SK-N-SH treated with all-trans-retinoic acid at 6 μM for 48 hours (cell line): ENCODE data around the gene ACBD5.
"Not testable (repeated sequence)": the region's sequence is repeated elsewhere in the genome, so short reads cannot be mapped to it uniquely, and the experiment has no call there.

Experiments used
- ATAC-seq: fragments of 200-7000 bp; cut with Tn5 transposase; 3 replicates; pipeline ENCODE4 v1.9.1; 2020; ENCODE audit warnings: mild to moderate bottlenecking, moderate library complexity
- BACH2 ChIP-seq: fragments of 250-450 bp; sonication (Bioruptor Pico); IDR thresholded peaks from 2 replicates; pipeline ENCODE4 v1.9.0; 2021; ENCODE audit warnings: mild to moderate bottlenecking, borderline replicate concordance
- CSDC2 ChIP-seq: fragments of 250-450 bp; sonication (Bioruptor Pico); IDR thresholded peaks from 2 replicates; pipeline ENCODE4 v1.5.0; 2020; ENCODE audit warnings: mild to moderate bottlenecking, moderate library complexity
- ESRRG ChIP-seq: fragments of 250-450 bp; sonication (Bioruptor Pico); IDR thresholded peaks from 2 replicates; pipeline ENCODE4 v1.6.1; 2021; ENCODE audit warnings: mild to moderate bottlenecking
- GLIS3 ChIP-seq: fragments of 250-450 bp; sonication (Bioruptor Pico); IDR thresholded peaks from 2 replicates; pipeline ENCODE4 v1.5.0; 2020; ENCODE audit warnings: mild to moderate bottlenecking, moderate library complexity
- ISL1 ChIP-seq: fragments of 250-450 bp; sonication (Bioruptor Pico); IDR thresholded peaks from 2 replicates; pipeline ENCODE4 v2.1.2; 2022; ENCODE audit warnings: mild to moderate bottlenecking, moderate library complexity
- OSR1 ChIP-seq: fragments of 250-450 bp; sonication (Bioruptor Pico); IDR thresholded peaks from 2 replicates; pipeline ENCODE4 v1.8.0; 2022; ENCODE audit warnings: moderate library complexity, mild to moderate bottlenecking, inconsistent platforms
- PPARA ChIP-seq: fragments of 250-450 bp; sonication (Bioruptor Pico); IDR thresholded peaks from 2 replicates; pipeline ENCODE4 v1.5.0; 2020; ENCODE audit warnings: mild to moderate bottlenecking, borderline replicate concordance
- RARB ChIP-seq: fragments of 250-450 bp; sonication (Bioruptor Pico); IDR thresholded peaks from 2 replicates; pipeline ENCODE4 v1.8.0; 2021; ENCODE audit warnings: mild to moderate bottlenecking, moderate library complexity
- SNAI2 ChIP-seq: fragments of 250-450 bp; sonication (Bioruptor Pico); IDR thresholded peaks from 2 replicates; pipeline ENCODE4 v1.5.0; 2020; ENCODE audit warnings: mild to moderate bottlenecking, moderate library complexity
- TCF4 ChIP-seq: fragments of 250-450 bp; sonication (Bioruptor Pico); IDR thresholded peaks from 2 replicates; pipeline ENCODE4 v1.8.0; 2021; ENCODE audit warnings: mild to moderate bottlenecking, moderate library complexity, borderline replicate concordance
- TOX ChIP-seq: fragments of 250-450 bp; sonication (Bioruptor Pico); IDR thresholded peaks from 2 replicates; pipeline ENCODE4 v1.8.0; 2021; ENCODE audit warnings: mild to moderate bottlenecking, moderate library complexity, borderline replicate concordance
- ZFP3 ChIP-seq: fragments of 250-450 bp; sonication (Bioruptor Pico); IDR thresholded peaks from 2 replicates; pipeline ENCODE4 v1.5.0; 2020; ENCODE audit warnings: mild to moderate bottlenecking, moderate library complexity
- ZFP30 ChIP-seq: fragments of 450-650 bp; formaldehyde crosslinking; IDR thresholded peaks from 2 replicates; pipeline ENCODE4 v1.5.0; 2022; ENCODE audit warnings: mild to moderate bottlenecking, moderate library complexity
- ZNF565 ChIP-seq: fragments of 450-650 bp; formaldehyde crosslinking; conservative IDR thresholded peaks from 2 replicates; pipeline ENCODE4 v1.5.0; 2020; ENCODE audit warnings: low read depth, mild to moderate bottlenecking, moderate library complexity
- ZNF70 ChIP-seq: fragments of 450-650 bp; formaldehyde crosslinking; IDR thresholded peaks from 2 replicates; pipeline ENCODE4 v1.5.0; 2020; ENCODE audit warnings: mild to moderate bottlenecking, moderate library complexity
- ZNF8 ChIP-seq: fragments of 450-650 bp; formaldehyde crosslinking; IDR thresholded peaks from 2 replicates; pipeline ENCODE4 v1.5.0; 2020; ENCODE audit warnings: mild to moderate bottlenecking, moderate library complexity
- TF ChIP-seq, protein P1 (sequence below): fragments of 250-450 bp; sonication (Bioruptor Pico); IDR thresholded peaks from 2 replicates; pipeline ENCODE4 v1.5.1; 2021; ENCODE audit warnings: mild to moderate bottlenecking, moderate library complexity
- TF ChIP-seq, protein P2 (sequence below): fragments of 250-450 bp; sonication (Bioruptor Pico); IDR thresholded peaks from 2 replicates; pipeline ENCODE4 v1.5.0; 2020; ENCODE audit warnings: mild to moderate bottlenecking, moderate library complexity
- TF ChIP-seq, protein P3 (sequence below): fragments of 250-450 bp; sonication (Bioruptor Pico); IDR thresholded peaks from 2 replicates; pipeline ENCODE4 v1.8.0; 2020; ENCODE audit warnings: mild to moderate bottlenecking, moderate library complexity, borderline replicate concordance

ACBD5 gene

DNA sequence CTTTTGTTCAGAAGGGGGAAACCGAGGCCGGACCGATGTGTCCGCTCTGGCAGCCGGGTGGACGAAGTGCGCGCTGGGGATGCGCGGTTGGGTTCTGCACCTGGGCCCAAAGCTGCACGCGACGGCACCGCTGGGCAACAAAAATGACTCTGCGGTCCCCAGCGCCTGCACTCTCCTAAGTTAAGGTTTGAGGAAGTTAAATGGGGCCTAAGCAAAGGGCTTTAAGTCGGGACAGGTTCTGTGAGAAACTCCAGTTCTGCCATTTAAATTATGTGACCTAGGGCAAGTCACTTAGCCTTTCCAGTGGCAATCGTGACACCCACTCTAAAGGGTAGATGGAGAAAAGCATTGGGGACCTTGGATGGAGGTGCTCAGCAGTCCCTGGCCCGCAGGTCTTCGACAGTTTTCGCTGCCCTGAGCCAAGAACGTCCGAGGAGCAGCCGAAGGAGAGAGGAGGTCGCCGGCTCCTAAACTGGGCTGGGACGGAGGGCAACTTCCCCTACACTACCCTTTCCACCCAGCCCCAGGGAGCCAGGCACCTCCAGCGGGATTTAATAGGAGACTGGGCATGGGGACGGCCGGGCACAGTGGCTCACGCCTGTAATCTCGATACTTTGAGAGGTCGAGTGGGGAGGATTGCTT, 534 bp upstream of the ACBD5 start:
- ATAC-seq = peak; percentile 9
- TF ChIP-seq GLIS3 (CRISPR knock-in tag) (no peak), TCF4 (no peak), ISL1 (CRISPR knock-in tag) (no peak), PPARA (CRISPR knock-in tag) (no peak), ZFP3 (CRISPR knock-in tag) (no peak)
- TF ChIP-seq, all 23 proteins: peak for 0

DNA sequence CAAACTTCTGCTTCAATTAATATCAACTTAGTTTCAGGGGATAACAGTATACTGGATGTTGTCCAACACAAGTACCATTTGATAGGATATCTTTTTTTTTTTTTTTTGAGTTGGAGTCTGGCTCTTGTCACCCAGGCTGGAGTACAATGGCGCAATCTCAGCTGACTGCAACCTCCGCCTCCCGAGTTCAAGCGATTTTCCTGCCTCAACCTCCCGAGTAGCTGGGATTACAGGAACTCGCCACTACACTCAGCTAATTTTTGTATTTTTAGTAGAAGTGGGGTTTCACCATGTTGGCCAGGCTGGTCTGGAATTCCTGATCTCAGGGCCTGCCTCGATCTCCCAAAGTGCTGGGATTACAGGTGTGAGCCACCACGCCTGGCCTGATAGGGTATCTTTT, 3.1 kb downstream of the ACBD5 start:
- not testable (repeated sequence) for ATAC-seq

DNA sequence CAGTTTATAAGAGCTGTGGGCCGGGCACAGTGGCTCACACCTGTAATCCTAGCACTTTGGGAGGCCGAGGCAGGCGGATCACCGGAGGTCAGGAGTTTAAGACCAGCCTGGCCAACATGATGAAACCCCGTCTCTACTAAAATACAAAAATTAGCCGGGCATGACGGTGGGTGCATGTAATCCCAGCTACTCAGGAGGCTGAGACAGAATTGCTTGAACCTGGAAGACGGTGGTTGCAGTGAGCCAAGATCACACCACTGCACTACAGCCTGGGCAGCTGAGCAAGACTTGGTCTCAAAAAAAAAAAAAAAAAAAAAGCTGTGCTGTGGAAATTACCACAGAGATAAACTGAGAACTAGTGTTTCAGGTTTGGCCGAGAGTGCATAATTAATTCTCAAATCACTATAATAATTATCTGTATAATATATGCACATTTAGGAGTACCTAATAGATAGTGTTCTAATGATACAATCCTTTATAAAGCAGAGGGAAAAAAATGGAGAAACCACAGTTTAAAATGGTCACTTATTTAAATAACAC, 3.9 kb downstream of the ACBD5 start:
- ATAC-seq = not testable (repeated sequence)

DNA sequence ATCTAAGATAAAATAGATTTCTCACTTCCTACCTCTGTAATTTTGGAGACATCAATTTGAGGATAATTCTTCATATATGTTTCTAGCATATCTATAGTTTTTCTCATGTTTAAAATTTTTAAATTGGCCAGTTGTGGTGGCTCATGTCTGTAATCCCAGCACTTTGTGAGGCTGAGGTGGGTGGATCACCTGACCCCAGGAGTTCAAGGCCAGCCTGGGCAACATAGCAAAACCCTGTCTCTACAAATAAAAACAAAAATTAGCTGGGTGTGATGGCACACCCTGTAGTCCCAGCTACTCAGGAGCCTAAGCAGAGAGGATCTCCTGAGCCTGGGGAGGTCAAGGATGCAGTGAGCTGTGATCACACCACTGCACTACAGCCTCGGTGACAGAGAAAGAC, 4.9 kb downstream of the ACBD5 start:
- TF ChIP-seq ZNF70 (CRISPR knock-in tag) = no peak
- no peak for TF ChIP-seq ZNF8 (CRISPR knock-in tag)
- TF ChIP-seq PPARA (CRISPR knock-in tag) = no peak
- TF ChIP-seq BACH2 = no peak
- TF ChIP-seq ZFP3 (CRISPR knock-in tag) = no peak
- TF ChIP-seq ZFP30 = no peak
- TF ChIP-seq, protein P1, sequence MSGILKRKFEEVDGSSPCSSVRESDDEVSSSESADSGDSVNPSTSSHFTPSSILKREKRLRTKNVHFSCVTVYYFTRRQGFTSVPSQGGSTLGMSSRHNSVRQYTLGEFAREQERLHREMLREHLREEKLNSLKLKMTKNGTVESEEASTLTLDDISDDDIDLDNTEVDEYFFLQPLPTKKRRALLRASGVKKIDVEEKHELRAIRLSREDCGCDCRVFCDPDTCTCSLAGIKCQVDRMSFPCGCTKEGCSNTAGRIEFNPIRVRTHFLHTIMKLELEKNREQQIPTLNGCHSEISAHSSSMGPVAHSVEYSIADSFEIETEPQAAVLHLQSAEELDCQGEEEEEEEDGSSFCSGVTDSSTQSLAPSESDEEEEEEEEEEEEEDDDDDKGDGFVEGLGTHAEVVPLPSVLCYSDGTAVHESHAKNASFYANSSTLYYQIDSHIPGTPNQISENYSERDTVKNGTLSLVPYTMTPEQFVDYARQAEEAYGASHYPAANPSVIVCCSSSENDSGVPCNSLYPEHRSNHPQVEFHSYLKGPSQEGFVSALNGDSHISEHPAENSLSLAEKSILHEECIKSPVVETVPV (CRISPR knock-in tag) = no peak
- no peak for TF ChIP-seq ESRRG (CRISPR knock-in tag)
- TF ChIP-seq SNAI2 (CRISPR knock-in tag) = no peak
- no peak for TF ChIP-seq OSR1 (CRISPR knock-in tag)
- ATAC-seq = no peak

DNA sequence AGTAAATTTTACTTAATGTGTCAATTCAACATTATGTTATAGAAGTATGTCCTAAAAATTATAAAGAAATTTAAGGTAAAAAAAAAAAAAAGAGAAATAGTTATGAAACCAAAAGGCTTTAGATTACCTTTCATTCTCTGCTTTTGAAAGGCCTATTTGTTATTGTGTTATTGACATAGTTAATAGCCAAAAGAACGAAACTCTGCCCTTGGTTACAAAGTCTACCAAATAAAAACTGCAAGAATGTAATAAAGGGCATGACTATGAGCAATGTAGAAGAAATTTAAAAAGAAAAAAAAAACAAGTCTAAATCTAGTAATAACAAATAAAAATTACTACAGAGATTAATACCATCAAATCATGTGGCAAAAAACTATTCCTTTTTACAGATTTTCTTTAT, 10.6 kb downstream of the ACBD5 start:
- ATAC-seq = no peak
- TF ChIP-seq SNAI2 (CRISPR knock-in tag) = no peak
- TF ChIP-seq CSDC2 (CRISPR knock-in tag) = no peak
- no peak for TF ChIP-seq ZFP30
- no peak for TF ChIP-seq PPARA (CRISPR knock-in tag)
- TF ChIP-seq, protein P2, sequence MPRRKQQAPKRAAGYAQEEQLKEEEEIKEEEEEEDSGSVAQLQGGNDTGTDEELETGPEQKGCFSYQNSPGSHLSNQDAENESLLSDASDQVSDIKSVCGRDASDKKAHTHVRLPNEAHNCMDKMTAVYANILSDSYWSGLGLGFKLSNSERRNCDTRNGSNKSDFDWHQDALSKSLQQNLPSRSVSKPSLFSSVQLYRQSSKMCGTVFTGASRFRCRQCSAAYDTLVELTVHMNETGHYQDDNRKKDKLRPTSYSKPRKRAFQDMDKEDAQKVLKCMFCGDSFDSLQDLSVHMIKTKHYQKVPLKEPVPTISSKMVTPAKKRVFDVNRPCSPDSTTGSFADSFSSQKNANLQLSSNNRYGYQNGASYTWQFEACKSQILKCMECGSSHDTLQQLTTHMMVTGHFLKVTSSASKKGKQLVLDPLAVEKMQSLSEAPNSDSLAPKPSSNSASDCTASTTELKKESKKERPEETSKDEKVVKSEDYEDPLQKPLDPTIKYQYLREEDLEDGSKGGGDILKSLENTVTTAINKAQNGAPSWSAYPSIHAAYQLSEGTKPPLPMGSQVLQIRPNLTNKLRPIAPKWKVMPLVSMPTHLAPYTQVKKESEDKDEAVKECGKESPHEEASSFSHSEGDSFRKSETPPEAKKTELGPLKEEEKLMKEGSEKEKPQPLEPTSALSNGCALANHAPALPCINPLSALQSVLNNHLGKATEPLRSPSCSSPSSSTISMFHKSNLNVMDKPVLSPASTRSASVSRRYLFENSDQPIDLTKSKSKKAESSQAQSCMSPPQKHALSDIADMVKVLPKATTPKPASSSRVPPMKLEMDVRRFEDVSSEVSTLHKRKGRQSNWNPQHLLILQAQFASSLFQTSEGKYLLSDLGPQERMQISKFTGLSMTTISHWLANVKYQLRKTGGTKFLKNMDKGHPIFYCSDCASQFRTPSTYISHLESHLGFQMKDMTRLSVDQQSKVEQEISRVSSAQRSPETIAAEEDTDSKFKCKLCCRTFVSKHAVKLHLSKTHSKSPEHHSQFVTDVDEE (CRISPR knock-in tag) = no peak
- TF ChIP-seq TOX = no peak
- no peak for TF ChIP-seq TCF4
- TF ChIP-seq GLIS3 (CRISPR knock-in tag) = no peak
- TF ChIP-seq ZNF565 (CRISPR knock-in tag) = no peak

DNA sequence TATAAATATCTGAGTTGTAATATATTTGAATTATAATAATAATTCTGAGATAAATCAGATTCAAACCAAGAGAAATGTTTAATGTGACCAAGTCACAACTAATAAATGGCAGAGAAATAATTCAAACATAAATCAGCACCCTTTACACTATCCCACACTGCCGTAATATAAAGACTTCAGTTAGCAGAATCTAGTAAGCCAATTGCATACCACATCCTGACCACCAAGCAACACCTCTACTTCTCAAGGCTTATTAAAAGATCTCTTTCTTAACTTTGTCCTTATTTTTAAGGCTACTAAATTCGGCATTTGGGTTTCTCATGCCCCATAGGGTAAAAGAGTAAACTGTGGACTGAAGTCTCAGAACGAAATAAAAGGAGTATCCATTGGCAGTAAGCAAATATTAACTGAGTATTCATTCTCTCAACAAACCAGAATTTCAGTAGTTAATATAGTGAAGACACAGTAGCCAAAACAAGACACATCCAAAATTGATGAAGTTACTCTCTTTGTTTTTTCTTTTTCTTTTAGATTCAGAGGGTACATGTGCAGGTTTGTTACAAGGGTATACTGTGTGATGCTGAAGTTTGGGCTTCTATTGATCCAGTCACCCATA, 14.8 kb downstream of the ACBD5 start:
- no peak for ATAC-seq
- TF ChIP-seq RARB (CRISPR knock-in tag) (no peak), BACH2 (no peak), ZNF8 (CRISPR knock-in tag) (no peak)
- TF ChIP-seq, protein P3, sequence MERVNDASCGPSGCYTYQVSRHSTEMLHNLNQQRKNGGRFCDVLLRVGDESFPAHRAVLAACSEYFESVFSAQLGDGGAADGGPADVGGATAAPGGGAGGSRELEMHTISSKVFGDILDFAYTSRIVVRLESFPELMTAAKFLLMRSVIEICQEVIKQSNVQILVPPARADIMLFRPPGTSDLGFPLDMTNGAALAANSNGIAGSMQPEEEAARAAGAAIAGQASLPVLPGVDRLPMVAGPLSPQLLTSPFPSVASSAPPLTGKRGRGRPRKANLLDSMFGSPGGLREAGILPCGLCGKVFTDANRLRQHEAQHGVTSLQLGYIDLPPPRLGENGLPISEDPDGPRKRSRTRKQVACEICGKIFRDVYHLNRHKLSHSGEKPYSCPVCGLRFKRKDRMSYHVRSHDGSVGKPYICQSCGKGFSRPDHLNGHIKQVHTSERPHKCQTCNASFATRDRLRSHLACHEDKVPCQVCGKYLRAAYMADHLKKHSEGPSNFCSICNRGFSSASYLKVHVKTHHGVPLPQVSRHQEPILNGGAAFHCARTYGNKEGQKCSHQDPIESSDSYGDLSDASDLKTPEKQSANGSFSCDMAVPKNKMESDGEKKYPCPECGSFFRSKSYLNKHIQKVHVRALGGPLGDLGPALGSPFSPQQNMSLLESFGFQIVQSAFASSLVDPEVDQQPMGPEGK (CRISPR knock-in tag) = no peak
